ENCODE data around the gene KLHL26. TPM values are rescaled to one million over a fixed set of nuclear protein-coding genes. Genes with fewer than 3 reads are reported as not detected.

The KLHL26 gene
- total RNA-seq, 4 donors from 2014 or later: 7.0 to 15.7 (median 7.6) TPM

DNA sequence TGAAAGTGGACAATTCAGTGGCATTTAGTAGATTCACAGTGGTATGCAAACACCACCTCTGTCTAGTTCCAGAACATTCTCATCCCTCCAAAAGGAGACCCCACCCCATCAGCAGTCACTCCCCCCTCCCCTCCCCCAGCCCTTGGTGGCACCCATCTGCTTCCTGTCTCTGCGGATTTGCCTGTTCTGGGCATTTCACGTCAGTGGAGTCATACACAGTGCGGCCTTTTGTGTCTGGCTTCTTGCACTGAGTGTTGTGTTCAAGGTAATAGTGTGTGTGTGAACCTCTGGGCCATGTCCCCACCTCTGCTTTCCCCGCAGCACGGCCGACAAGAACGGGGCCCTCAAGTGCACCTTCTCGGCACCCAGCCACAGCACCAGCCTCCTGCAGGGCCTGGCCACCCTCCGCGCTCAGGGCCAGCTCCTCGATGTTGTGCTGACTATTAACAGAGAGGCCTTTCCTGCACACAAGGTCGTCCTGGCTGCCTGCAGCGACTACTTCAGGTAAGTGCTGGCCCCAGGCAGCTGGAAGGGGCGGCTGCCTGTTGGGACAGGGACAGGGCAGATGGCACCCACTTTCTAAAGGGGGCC, 27.2 kb downstream of the KLHL26 start:
- 76% methylated on average over 14 of the region's 14 CpGs; no CpG with 5 or more reads in 1 of the 2 donors for WGBS, 2 donors (ENCODE audit: low coverage in 1 of 2)

DNA sequence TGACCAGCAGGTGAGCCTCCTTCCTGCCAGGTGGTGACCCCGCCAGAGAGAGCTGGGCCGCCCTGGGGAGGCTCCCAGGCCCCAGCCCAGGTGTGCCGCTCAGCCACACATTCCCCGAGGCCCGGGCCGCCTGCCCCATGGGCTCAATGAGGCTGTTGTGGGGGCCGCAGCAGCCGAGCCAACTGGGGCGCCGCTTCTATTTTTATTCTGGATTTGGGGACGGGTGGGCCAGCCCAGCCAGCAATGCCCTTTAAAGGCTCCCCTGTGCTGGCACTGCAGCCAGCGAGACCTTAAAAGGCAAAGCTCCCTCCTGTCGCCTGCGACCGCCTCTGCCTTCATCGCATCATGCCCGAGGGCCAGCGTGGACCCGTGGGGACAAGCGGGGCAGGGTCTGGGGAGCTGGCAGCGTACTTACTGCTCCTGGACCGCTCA, 29.0 kb downstream of the KLHL26 start:
- WGBS, 2 donors (ENCODE audit: low coverage in 1 of 2): 81% methylated on average over 22 of the region's 22 CpGs; no CpG with 5 or more reads in 1 of the 2 donors
- DNase-seq: no peak

More for the DNA sequence above, 27.2 kb downstream of the KLHL26 start:
- in situ Hi-C loops (cut with MboI; ENCODE audit: low pct_ligation_motif_present in 1 of 4, low pct_unique_long_range_greater_than_20kb in 1 of 4, low sequenced_read_pairs in 3 of 4) (no loop called here), intact Hi-C loops (cut with DNase I; ENCODE audit: low total_unique reads) (no loop called here)
- H3K27ac ChIP-seq: peak overlapping the region in 1 of 4 donors; percentile 8
- peaks cover 0 to 15% (median 8%) of the 10 kb centered on the region in 4 donors for H3K36me3 ChIP-seq
- H3K4me1 ChIP-seq: peaks cover 0 to 10% (median 2%) of the 10 kb centered on the region in 4 donors
- H3K9me3 ChIP-seq: no peaks in the 10 kb centered on the region
- no peak for DNase-seq
- no peak overlapping the region for H3K4me3 ChIP-seq
- TF ChIP-seq CTCF (IDR thresholded peaks at IDR 0.05): no peak
- no peak for TF ChIP-seq EP300 (IDR thresholded peaks at IDR 0.05; ENCODE audit: low read depth)
- TF ChIP-seq POLR2AphosphoS5 (IDR thresholded peaks at IDR 0.05): no peak
- TF ChIP-seq POLR2A (IDR thresholded peaks at IDR 0.05): no peak
- no peaks in the 10 kb centered on the region for H3K27me3 ChIP-seq

GRCh38 chr19:18666317-18666716, 29.5 kb downstream of the KLHL26 start:
- DNase-seq: no peak
- no peak for TF ChIP-seq EP300 (IDR thresholded peaks at IDR 0.05; ENCODE audit: low read depth)
- no peak for TF ChIP-seq POLR2A (IDR thresholded peaks at IDR 0.05)
- no peak for TF ChIP-seq POLR2AphosphoS5 (IDR thresholded peaks at IDR 0.05)
- TF ChIP-seq CTCF (IDR thresholded peaks at IDR 0.05): no peak
- H3K9me3 ChIP-seq: no peaks in the 10 kb centered on the region
- H3K4me3 ChIP-seq: no peak overlapping the region
- intact Hi-C loops (cut with DNase I; ENCODE audit: low total_unique reads) (no loop called here), in situ Hi-C loops (cut with MboI; ENCODE audit: low pct_ligation_motif_present in 1 of 4, low pct_unique_long_range_greater_than_20kb in 1 of 4, low sequenced_read_pairs in 3 of 4) (no loop called here)
- H3K27ac ChIP-seq: peak overlapping the region in 3 of 4 donors; percentile 45 to 60 (median 47)
- WGBS, 2 donors (ENCODE audit: low coverage in 1 of 2): 75% methylated on average over 12 of the region's 12 CpGs; no CpG with 5 or more reads in 1 of the 2 donors
- H3K4me1 ChIP-seq: peaks cover 0 to 4% (median 0%) of the 10 kb centered on the region in 4 donors
- peaks cover 0 to 24% (median 10%) of the 10 kb centered on the region in 4 donors for H3K36me3 ChIP-seq
- H3K27me3 ChIP-seq: no peaks in the 10 kb centered on the region

More for the DNA sequence above, 29.0 kb downstream of the KLHL26 start:
- no peak for TF ChIP-seq CTCF (IDR thresholded peaks at IDR 0.05)
- no peak for TF ChIP-seq POLR2AphosphoS5 (IDR thresholded peaks at IDR 0.05)
- no peak for TF ChIP-seq POLR2A (IDR thresholded peaks at IDR 0.05)
- no peak for TF ChIP-seq EP300 (IDR thresholded peaks at IDR 0.05; ENCODE audit: low read depth)
- peak overlapping the region in 3 of 4 donors; percentile 45 to 60 (median 47) for H3K27ac ChIP-seq
- H3K4me3 ChIP-seq: no peak overlapping the region
- H3K9me3 ChIP-seq: no peaks in the 10 kb centered on the region
- H3K36me3 ChIP-seq: peaks cover 0 to 24% (median 10%) of the 10 kb centered on the region in 4 donors
- intact Hi-C loops (cut with DNase I; ENCODE audit: low total_unique reads) (no loop called here), in situ Hi-C loops (cut with MboI; ENCODE audit: low pct_ligation_motif_present in 1 of 4, low pct_unique_long_range_greater_than_20kb in 1 of 4, low sequenced_read_pairs in 3 of 4) (no loop called here)
- peaks cover 0 to 4% (median 0%) of the 10 kb centered on the region in 4 donors for H3K4me1 ChIP-seq
- no peaks in the 10 kb centered on the region for H3K27me3 ChIP-seq

DNA sequence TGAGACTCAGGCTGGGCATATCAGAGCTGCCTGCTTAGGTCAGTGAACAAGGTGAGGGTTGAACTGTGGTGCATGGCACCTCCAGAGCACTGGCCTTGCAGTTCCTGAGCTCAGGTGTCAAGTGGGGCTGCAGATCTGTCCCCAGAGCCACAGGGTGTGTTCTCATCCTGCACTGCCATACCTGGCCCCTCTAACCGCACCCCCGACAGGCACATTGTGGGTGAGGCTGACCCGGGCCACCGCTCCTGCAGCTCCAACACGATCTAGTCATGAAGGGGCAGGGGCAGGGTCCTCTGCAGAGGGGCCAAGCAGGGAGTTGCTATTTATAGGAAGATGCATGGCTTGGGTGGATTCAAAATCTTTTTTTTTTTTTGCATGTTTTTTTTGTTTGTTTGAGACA, 30.0 kb downstream of the KLHL26 start:
- intact Hi-C loops (cut with DNase I; ENCODE audit: low total_unique reads) (no loop called here), in situ Hi-C loops (cut with MboI; ENCODE audit: low pct_ligation_motif_present in 1 of 4, low pct_unique_long_range_greater_than_20kb in 1 of 4, low sequenced_read_pairs in 3 of 4) (no loop called here)
- Histone ChIP-seq H3K36me3 (peaks cover 0 to 24% (median 10%) of the 10 kb centered on the region in 4 donors), H3K9me3 (no peaks in the 10 kb centered on the region), H3K4me3 (no peak overlapping the region), H3K4me1 (peaks cover 0 to 4% (median 0%) of the 10 kb centered on the region in 4 donors), H3K27me3 (no peaks in the 10 kb centered on the region), H3K27ac (peak overlapping the region in 3 of 4 donors; percentile 45 to 60 (median 47))
- TF ChIP-seq POLR2AphosphoS5 (IDR thresholded peaks at IDR 0.05): no peak
- no peak for TF ChIP-seq CTCF (IDR thresholded peaks at IDR 0.05)
- TF ChIP-seq EP300 (IDR thresholded peaks at IDR 0.05; ENCODE audit: low read depth): no peak
- TF ChIP-seq POLR2A (IDR thresholded peaks at IDR 0.05): no peak
- no peak for DNase-seq
- 88% methylated on average over 5 of the region's 5 CpGs; no CpG with 5 or more reads in 1 of the 2 donors for WGBS, 2 donors (ENCODE audit: low coverage in 1 of 2)

Measured in transverse colon (tissue), 4 donors.